HepG2 (cell line): ENCODE data around the gene UTS2R. TPM values are rescaled to one million over a fixed set of nuclear protein-coding genes. Genes with fewer than 3 reads are reported as not detected.
A peak's percentile ranks its signal among the peaks of the same experiment; 100 is the strongest.

Source experiments
- CBX1 ChIP-seq: IDR thresholded peaks from one replicate; pipeline ENCODE4 v1.6.1; 2016; ENCODE audit warnings: antibody characterized with exemption, low read depth
- FOXK2 ChIP-seq: fragments of 450-650 bp; IDR thresholded peaks from 2 replicates; pipeline ENCODE4 v1.6.1; 2016
- IKZF1 ChIP-seq: fragments of 450-650 bp; IDR thresholded peaks from 2 replicates; pipeline ENCODE4 v1.7.1; 2016
- PAWR ChIP-seq: sonication (generic); formaldehyde crosslinking; IDR thresholded peaks from 2 replicates; pipeline ENCODE4 v1.4.0; 2020; ENCODE audit warnings: missing genetic modification reagents, mild to moderate bottlenecking, borderline replicate concordance
- PRDM4 ChIP-seq: sonication (generic); formaldehyde crosslinking; IDR thresholded peaks from 2 replicates; pipeline ENCODE4 v1.9.0; 2021; ENCODE audit warnings: missing genetic modification reagents, borderline replicate concordance
- ZBTB2 ChIP-seq: sonication (generic); formaldehyde crosslinking; IDR thresholded peaks from 2 replicates; pipeline ENCODE4 v1.8.0; 2022; ENCODE audit warnings: low read depth, missing genetic modification reagents
- ZBTB33 ChIP-seq: sonication (generic); formaldehyde crosslinking; IDR thresholded peaks from 2 replicates; pipeline ENCODE4 v1.4.0; 2020; ENCODE audit warnings: missing genetic modification reagents
- ZFP90 ChIP-seq: sonication (generic); formaldehyde crosslinking; IDR thresholded peaks from 2 replicates; pipeline ENCODE4 v1.8.0; 2022; ENCODE audit warnings: missing genetic modification reagents, mild to moderate bottlenecking, inconsistent platforms, borderline replicate concordance
- ZNF17 ChIP-seq: sonication (generic); formaldehyde crosslinking; IDR thresholded peaks from 2 replicates; pipeline ENCODE4 v1.5.0; 2020; ENCODE audit warnings: mild to moderate bottlenecking, missing genetic modification reagents
- ZNF264 ChIP-seq: sonication (generic); formaldehyde crosslinking; IDR thresholded peaks from 2 replicates; pipeline ENCODE4 v1.4.0; 2020; ENCODE audit warnings: missing genetic modification reagents
- ZNF512B ChIP-seq: sonication (generic); formaldehyde crosslinking; IDR thresholded peaks from 2 replicates; pipeline ENCODE4 v1.5.1; 2020; ENCODE audit warnings: missing genetic modification reagents, mild to moderate bottlenecking, borderline replicate concordance
- ZNF615 ChIP-seq: sonication (generic); formaldehyde crosslinking; IDR thresholded peaks from 2 replicates; pipeline ENCODE4 v1.5.0; 2020; ENCODE audit warnings: mild to moderate bottlenecking, missing genetic modification reagents, borderline replicate concordance
- ZNF709 ChIP-seq: sonication (generic); formaldehyde crosslinking; IDR thresholded peaks from 2 replicates; pipeline ENCODE4 v1.5.0; 2020; ENCODE audit warnings: mild to moderate bottlenecking, missing genetic modification reagents
- ZNF850 ChIP-seq: sonication (generic); formaldehyde crosslinking; conservative IDR thresholded peaks from 2 replicates; pipeline ENCODE4 v1.9.0; 2021; ENCODE audit warnings: mild to moderate bottlenecking, missing genetic modification reagents
- polyA plus RNA-seq, 8 experiments: library from polyadenylated mRNA; depleted of rRNA in 3 of 8; stranded (reverse) in 7 of 8; unstranded in 1 of 8; fragments of >200 nt; fragmentation: Illumina TruSeq in 4 of 8; extraction: Trizol in 4 of 8; gene quantifications; 2 replicates each; pipeline versions ENCODE4 v1.2.1 to v1.2.3, GENCODE V29; 2011 to 2016; ENCODE audit warnings: low read depth in 4 of 8, missing spikeins in 1 of 8, mixed read lengths in 1 of 8; ENCODE audit not compliant: insufficient read depth in 1 of 8
- total RNA-seq, 5 experiments: library from RNA; depleted of rRNA; stranded (reverse); fragments of >200 nt; fragmentation: Illumina TruSeq; extraction: Trizol; gene quantifications; 2 replicates each; pipeline ENCODE4 v1.2.3, GENCODE V29; 2016; ENCODE audit warnings: low read depth in 1 of 5
- TF ChIP-seq, protein P1 (sequence below): sonication (generic); formaldehyde crosslinking; IDR thresholded peaks from 2 replicates; pipeline ENCODE4; 2020; ENCODE audit warnings: missing genetic modification reagents, mild to moderate bottlenecking, borderline replicate concordance

UTS2R gene
- total and polyA plus RNA-seq, 2 of the 13 experiments (the other 11 are each of a cell fraction or from before 2014, with no cell fraction given): 0.13 to 0.15 TPM

DNA sequence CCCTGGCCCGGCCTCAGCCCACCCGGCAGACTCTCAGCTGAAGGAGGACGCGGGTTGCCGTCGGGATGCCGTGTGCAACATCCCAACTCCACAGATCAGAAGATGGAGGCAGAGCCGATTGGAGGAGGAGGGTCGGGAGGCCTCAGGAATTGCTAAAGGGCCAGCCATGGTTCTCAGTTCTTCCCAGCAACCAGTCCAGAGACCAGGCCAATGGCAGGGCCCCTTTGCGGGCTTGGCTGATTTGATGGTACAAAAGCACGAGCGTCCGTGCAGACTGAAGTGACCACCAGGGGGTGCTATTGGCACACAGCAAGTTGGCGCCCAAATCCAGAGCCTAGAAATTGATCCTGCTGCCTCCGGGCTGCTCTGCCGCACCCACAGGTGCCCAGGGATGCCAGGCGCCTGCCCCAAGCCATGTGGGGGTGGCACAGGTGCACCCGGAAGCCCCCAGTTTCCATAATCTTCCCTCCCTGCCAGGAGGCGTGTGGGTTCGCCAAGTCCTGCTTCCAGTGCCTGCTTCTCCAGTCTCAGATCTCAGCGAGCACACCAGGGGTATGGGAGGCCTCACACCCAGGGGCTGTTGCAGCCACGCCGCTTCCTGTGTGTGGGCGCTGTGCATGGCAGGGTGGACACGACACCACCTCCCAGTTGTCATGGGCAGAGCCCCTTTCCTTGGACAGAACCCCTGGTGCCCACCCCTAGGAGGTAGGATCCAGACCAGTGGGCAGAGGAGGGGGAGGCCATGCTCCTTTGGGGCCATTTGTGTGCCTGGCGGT is 19.7 kb upstream of the UTS2R start (continued):
- TF ChIP-seq, protein P1, sequence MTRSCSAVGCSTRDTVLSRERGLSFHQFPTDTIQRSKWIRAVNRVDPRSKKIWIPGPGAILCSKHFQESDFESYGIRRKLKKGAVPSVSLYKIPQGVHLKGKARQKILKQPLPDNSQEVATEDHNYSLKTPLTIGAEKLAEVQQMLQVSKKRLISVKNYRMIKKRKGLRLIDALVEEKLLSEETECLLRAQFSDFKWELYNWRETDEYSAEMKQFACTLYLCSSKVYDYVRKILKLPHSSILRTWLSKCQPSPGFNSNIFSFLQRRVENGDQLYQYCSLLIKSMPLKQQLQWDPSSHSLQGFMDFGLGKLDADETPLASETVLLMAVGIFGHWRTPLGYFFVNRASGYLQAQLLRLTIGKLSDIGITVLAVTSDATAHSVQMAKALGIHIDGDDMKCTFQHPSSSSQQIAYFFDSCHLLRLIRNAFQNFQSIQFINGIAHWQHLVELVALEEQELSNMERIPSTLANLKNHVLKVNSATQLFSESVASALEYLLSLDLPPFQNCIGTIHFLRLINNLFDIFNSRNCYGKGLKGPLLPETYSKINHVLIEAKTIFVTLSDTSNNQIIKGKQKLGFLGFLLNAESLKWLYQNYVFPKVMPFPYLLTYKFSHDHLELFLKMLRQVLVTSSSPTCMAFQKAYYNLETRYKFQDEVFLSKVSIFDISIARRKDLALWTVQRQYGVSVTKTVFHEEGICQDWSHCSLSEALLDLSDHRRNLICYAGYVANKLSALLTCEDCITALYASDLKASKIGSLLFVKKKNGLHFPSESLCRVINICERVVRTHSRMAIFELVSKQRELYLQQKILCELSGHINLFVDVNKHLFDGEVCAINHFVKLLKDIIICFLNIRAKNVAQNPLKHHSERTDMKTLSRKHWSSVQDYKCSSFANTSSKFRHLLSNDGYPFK (CRISPR knock-in tag): peak; percentile 53
- TF ChIP-seq PRDM4 (CRISPR knock-in tag) (no peak), ZNF512B (no peak), ZNF850 (no peak; the same call in 1 of the 2 replicates), ZFP90 (no peak), ZNF615 (CRISPR knock-in tag) (no peak), FOXK2 (no peak), IKZF1 (no peak), ZBTB33 (peak; percentile 81), ZNF17 (CRISPR knock-in tag) (no peak), ZNF264 (CRISPR knock-in tag) (no peak), ZNF709 (CRISPR knock-in tag) (peak; percentile 87; the same call in 1 of the 2 replicates), ZBTB2 (no peak), PAWR (CRISPR knock-in tag) (no peak; the same call in 1 of the 2 replicates), CBX1 (no peak)
